Measurements from ENCODE around the gene EPB41L3.
"Not testable (repeated sequence)": the region's sequence is repeated elsewhere in the genome, so short reads cannot be mapped to it uniquely, and the experiment has no call there.

EPB41L3 gene

GRCh38 chr18:5530629-5531178, 13.1 kb downstream of the EPB41L3 start:
- FAIRE-seq, result no peak

GRCh38 chr18:5529471-5529870, 14.3 kb downstream of the EPB41L3 start:
- no peak for FAIRE-seq

- no peak for FAIRE-seq
These were observed 16.2 kb downstream of the EPB41L3 start for GRCh38 chr18:5527603-5528002.

- no peak for FAIRE-seq
These were observed 19.1 kb downstream of the EPB41L3 start for GRCh38 chr18:5524660-5525059.

- no peak for FAIRE-seq
These were observed 22.8 kb downstream of the EPB41L3 start for GRCh38 chr18:5521000-5521399.

GRCh38 chr18:5520464-5520863, 23.3 kb downstream of the EPB41L3 start:
- FAIRE-seq, result no peak

GRCh38 chr18:5519448-5520298, 24.1 kb downstream of the EPB41L3 start:
- no peak for FAIRE-seq

GRCh38 chr18:5518899-5519371, 24.9 kb downstream of the EPB41L3 start:
- no peak for FAIRE-seq

GRCh38 chr18:5518179-5518770, 25.5 kb downstream of the EPB41L3 start:
- FAIRE-seq, result no peak

GRCh38 chr18:5516841-5517240, 27.0 kb downstream of the EPB41L3 start:
- no peak for FAIRE-seq

- no peak for FAIRE-seq
These were observed 28.6 kb downstream of the EPB41L3 start for GRCh38 chr18:5515011-5515784.

GRCh38 chr18:5513947-5514346, 29.9 kb downstream of the EPB41L3 start:
- no peak for FAIRE-seq

GRCh38 chr18:5512176-5512575, 31.6 kb downstream of the EPB41L3 start:
- no peak for FAIRE-seq

GRCh38 chr18:5511541-5511940, 32.3 kb downstream of the EPB41L3 start:
- FAIRE-seq, result not testable (repeated sequence)

GRCh38 chr18:5510135-5510846, 33.5 kb downstream of the EPB41L3 start:
- no peak for FAIRE-seq

GRCh38 chr18:5508821-5509220, 35.0 kb downstream of the EPB41L3 start:
- no peak for FAIRE-seq

- no peak for FAIRE-seq
These were observed 36.0 kb downstream of the EPB41L3 start for GRCh38 chr18:5507756-5508155.

GRCh38 chr18:5506174-5506573, 37.6 kb downstream of the EPB41L3 start:
- no peak for FAIRE-seq

- no peak for FAIRE-seq
These were observed 40.1 kb downstream of the EPB41L3 start for GRCh38 chr18:5503740-5504139.

GRCh38 chr18:5500158-5500939, 43.4 kb downstream of the EPB41L3 start:
- no peak for FAIRE-seq

GRCh38 chr18:5498452-5498851, 45.3 kb downstream of the EPB41L3 start:
- FAIRE-seq, result no peak

GRCh38 chr18:5496305-5496704, 47.5 kb downstream of the EPB41L3 start:
- FAIRE-seq, result no peak
